BJ (cell line): Measurements from ENCODE around the gene CCDC175. TPM values are rescaled to one million over a fixed set of nuclear protein-coding genes. Genes with fewer than 3 reads are reported as not detected.

Experiments
- CTCF ChIA-PET: fragments of 350-600 bp; formaldehyde crosslinking; extraction: SDS; loops from one replicate; lab custom pipeline; 2021; ENCODE audit warnings: antibody characterized with exemption, inconsistent platforms; lab: Yijun Ruan, JAX
- POLR2A ChIA-PET: fragments of 300-600 bp; sonication (Branson Sonifier 250); formaldehyde crosslinking; extraction: SDS; loops from one replicate; lab custom pipeline; 2021; ENCODE audit warnings: antibody characterized with exemption; lab: Charles Lee
- DNase-seq: peaks from one replicate; pipeline ENCODE4 v3.0.0-alpha.2; 2011; ENCODE audit warnings: low read depth
- H3K27me3 ChIP-seq: 2 replicates; pipeline ENCODE4 v1.6.0; 2011; ENCODE audit warnings: low read length; ENCODE audit not compliant: control insufficient read depth, insufficient read depth
- H3K36me3 ChIP-seq: 2 replicates; pipeline ENCODE4 v1.5.1; 2011; ENCODE audit warnings: low read length; ENCODE audit not compliant: control insufficient read depth, insufficient read depth
- H3K4me3 ChIP-seq: 2 replicates; pipeline ENCODE4 v1.5.1; 2011; ENCODE audit warnings: low read depth, mild to moderate bottlenecking, control low read depth, low read length
- CTCF ChIP-seq: IDR thresholded peaks from 2 replicates; pipeline ENCODE4 v1.5.1; 2011; ENCODE audit warnings: low read depth, mild to moderate bottlenecking, control low read depth, inconsistent platforms, low read length, moderate library complexity; ENCODE audit not compliant: insufficient read depth
- polyA plus RNA-seq: library from polyadenylated mRNA; depleted of rRNA; stranded (reverse); fragments of >200 nt; gene quantifications from 2 replicates; pipeline ENCODE4 v1.2.3, GENCODE V29; 2011

Gene CCDC175
- polyA plus RNA-seq, 1 experiment, result not detected

GRCh38 chr14:59507063-59507751, 69.4 kb downstream of the CCDC175 start:
- Histone ChIP-seq H3K27me3 (no peaks in the 10 kb centered on the region), H3K4me3 (no peak overlapping the region), H3K36me3 (peaks cover 1% of the 10 kb centered on the region; the same call in 1 of the 2 replicates)
- ChIA-PET CTCF (interaction anchor here (0.8 to 1.9 kb wide), 13 partner anchors 10 to 678 kb away, joined by 3 to 11 read pairs (median 4); partner anchors contain the start of gene CCDC175), POLR2A (no interaction called here)
- peak; percentile 92 for TF ChIP-seq CTCF
- DNase-seq, result no peak

GRCh38 chr14:59503256-59503655, 73.4 kb downstream of the CCDC175 start:
- Histone ChIP-seq H3K4me3 (no peak overlapping the region), H3K27me3 (no peaks in the 10 kb centered on the region), H3K36me3 (peaks cover 3% of the 10 kb centered on the region; the same call in 1 of the 2 replicates)
- CTCF ChIA-PET, result interaction anchor here (1.5 to 1.8 kb wide), 2 partner anchors 9 to 74 kb away, joined by 5 to 9 read pairs; no protein-coding TSS in a partner anchor
- POLR2A ChIA-PET, result no interaction called here
- no peak for DNase-seq
- TF ChIP-seq CTCF, result no peak

GRCh38 chr14:59500732-59501131, 75.9 kb downstream of the CCDC175 start:
- no peak for TF ChIP-seq CTCF
- no peak overlapping the region for H3K4me3 ChIP-seq
- H3K27me3 ChIP-seq, result no peaks in the 10 kb centered on the region
- no peak for DNase-seq
- ChIA-PET CTCF (interaction anchor here (0.7 to 1.4 kb wide), 3 partner anchors 8 to 17 kb away, joined by 3 to 5 read pairs (median 3); partner anchors contain the start of genes JKAMP and L3HYPDH), POLR2A (no interaction called here)
- peaks cover 3% of the 10 kb centered on the region; the same call in 1 of the 2 replicates for H3K36me3 ChIP-seq

GRCh38 chr14:59492384-59492783, 84.2 kb downstream of the CCDC175 start:
- CTCF ChIA-PET, result interaction anchor here (1.3 kb wide), 1 partner anchor 15 kb away, joined by 4 read pairs; no protein-coding TSS in a partner anchor

More at GRCh38 chr14:59492384-59492783, 84.2 kb downstream of the CCDC175 start:
- no peak for TF ChIP-seq CTCF
- Histone ChIP-seq H3K36me3 (peaks cover 7% of the 10 kb centered on the region), H3K4me3 (no peak overlapping the region), H3K27me3 (no peaks in the 10 kb centered on the region)
- POLR2A ChIA-PET, result no interaction called here
- DNase-seq, result no peak
